Measurements from ENCODE around the gene CFAP74. TPM values are rescaled to one million over a fixed set of nuclear protein-coding genes. Genes with fewer than 3 reads are reported as not detected.
A peak's percentile ranks its signal among the peaks of the same experiment; 100 is the strongest.

Gene CFAP74
- total and polyA plus RNA-seq, 9 of the 15 experiments (the other 6 are each of a cell fraction or from before 2014, with no cell fraction given) = 0.03 to 0.15 (median 0.05) TPM; not detected in 6

DNA sequence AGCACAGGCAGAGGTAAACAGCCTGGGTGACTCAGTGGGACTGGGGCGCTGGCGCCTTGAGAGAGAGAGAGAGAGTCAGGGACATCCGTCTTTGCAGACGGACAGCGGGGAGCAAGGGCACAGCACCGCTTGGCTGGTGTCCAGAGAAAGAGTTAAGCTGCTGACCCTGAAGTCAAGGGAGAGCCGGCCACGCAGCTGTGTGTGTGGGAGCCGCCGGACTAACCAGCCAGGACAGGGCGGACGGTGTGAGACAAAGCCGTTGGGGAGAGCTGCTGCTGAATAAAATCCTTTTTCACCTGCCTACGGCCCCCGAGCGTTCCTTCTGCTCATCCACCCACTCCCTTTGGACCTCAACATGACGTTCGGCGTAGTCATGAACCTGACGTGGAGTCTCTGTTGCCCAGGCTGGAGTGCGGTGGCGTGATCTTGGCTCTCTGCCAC, 14.5 kb downstream of the CFAP74 start (continued):
- TF ChIP-seq, protein P1, sequence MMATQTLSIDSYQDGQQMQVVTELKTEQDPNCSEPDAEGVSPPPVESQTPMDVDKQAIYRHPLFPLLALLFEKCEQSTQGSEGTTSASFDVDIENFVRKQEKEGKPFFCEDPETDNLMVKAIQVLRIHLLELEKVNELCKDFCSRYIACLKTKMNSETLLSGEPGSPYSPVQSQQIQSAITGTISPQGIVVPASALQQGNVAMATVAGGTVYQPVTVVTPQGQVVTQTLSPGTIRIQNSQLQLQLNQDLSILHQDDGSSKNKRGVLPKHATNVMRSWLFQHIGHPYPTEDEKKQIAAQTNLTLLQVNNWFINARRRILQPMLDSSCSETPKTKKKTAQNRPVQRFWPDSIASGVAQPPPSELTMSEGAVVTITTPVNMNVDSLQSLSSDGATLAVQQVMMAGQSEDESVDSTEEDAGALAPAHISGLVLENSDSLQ (IDR thresholded peaks at IDR 0.05) = 0 out of 2 replicates have a peak, but pooled peaks have one; percentile 42
- TF ChIP-seq NFYB (IDR thresholded peaks at IDR 0.05; ENCODE audit: extremely low read depth, insufficient read length) (no peak), FOXK2 (conservative IDR thresholded peaks at IDR 0.05 in 1 of 2, IDR thresholded peaks at IDR 0.05 in 1 of 2; ENCODE audit: low read depth in 2 of 2) (0 out of 4 replicates have a peak, but pooled peaks of 1 of the 2 experiments have one; percentile 35), KLF1 (tag; IDR thresholded peaks at IDR 0.05) (peak; percentile 28; the same call in 1 of the 2 replicates), NR2C1 (IDR thresholded peaks at IDR 0.05) (no peak), NR2C1 (tag; IDR thresholded peaks at IDR 0.05) (no peak), XRCC5 (IDR thresholded peaks at IDR 0.05; ENCODE audit: low read depth, low read length) (no peak), BCOR (IDR thresholded peaks at IDR 0.05) (0 out of 2 replicates have a peak, but pooled peaks have one; percentile 42), RNF2 (IDR thresholded peaks at IDR 0.05) (peak; percentile 38; the same call in 1 of the 2 replicates), PBX2 (CRISPR knock-in tag; IDR thresholded peaks at IDR 0.05; ENCODE audit: low read depth) (no peak), PBX2 (tag; conservative IDR thresholded peaks at IDR 0.05; ENCODE audit: low read depth) (peak; percentile 39; the same call in 1 of the 2 replicates), NFIC (IDR thresholded peaks at IDR 0.05) (peak; percentile 92), MEIS2 (IDR thresholded peaks at IDR 0.05; ENCODE audit: partially characterized antibody) (peak; percentile 52), RCOR1 (IDR thresholded peaks at IDR 0.05; ENCODE audit: borderline replicate concordance in 1 of 2, low read depth in 2 of 2, low read length in 2 of 2) (peak in 1 of 2 experiments; percentile 50; a peak in 1 of 4 replicates)
- TF ChIP-seq, protein P2, sequence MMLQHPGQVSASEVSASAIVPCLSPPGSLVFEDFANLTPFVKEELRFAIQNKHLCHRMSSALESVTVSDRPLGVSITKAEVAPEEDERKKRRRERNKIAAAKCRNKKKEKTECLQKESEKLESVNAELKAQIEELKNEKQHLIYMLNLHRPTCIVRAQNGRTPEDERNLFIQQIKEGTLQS (IDR thresholded peaks at IDR 0.05) = peak; percentile 32; the same call in 1 of the 2 replicates
- TF ChIP-seq, protein P2 (CRISPR knock-in tag; conservative IDR thresholded peaks at IDR 0.05) = no peak
- TF ChIP-seq, protein P3, sequence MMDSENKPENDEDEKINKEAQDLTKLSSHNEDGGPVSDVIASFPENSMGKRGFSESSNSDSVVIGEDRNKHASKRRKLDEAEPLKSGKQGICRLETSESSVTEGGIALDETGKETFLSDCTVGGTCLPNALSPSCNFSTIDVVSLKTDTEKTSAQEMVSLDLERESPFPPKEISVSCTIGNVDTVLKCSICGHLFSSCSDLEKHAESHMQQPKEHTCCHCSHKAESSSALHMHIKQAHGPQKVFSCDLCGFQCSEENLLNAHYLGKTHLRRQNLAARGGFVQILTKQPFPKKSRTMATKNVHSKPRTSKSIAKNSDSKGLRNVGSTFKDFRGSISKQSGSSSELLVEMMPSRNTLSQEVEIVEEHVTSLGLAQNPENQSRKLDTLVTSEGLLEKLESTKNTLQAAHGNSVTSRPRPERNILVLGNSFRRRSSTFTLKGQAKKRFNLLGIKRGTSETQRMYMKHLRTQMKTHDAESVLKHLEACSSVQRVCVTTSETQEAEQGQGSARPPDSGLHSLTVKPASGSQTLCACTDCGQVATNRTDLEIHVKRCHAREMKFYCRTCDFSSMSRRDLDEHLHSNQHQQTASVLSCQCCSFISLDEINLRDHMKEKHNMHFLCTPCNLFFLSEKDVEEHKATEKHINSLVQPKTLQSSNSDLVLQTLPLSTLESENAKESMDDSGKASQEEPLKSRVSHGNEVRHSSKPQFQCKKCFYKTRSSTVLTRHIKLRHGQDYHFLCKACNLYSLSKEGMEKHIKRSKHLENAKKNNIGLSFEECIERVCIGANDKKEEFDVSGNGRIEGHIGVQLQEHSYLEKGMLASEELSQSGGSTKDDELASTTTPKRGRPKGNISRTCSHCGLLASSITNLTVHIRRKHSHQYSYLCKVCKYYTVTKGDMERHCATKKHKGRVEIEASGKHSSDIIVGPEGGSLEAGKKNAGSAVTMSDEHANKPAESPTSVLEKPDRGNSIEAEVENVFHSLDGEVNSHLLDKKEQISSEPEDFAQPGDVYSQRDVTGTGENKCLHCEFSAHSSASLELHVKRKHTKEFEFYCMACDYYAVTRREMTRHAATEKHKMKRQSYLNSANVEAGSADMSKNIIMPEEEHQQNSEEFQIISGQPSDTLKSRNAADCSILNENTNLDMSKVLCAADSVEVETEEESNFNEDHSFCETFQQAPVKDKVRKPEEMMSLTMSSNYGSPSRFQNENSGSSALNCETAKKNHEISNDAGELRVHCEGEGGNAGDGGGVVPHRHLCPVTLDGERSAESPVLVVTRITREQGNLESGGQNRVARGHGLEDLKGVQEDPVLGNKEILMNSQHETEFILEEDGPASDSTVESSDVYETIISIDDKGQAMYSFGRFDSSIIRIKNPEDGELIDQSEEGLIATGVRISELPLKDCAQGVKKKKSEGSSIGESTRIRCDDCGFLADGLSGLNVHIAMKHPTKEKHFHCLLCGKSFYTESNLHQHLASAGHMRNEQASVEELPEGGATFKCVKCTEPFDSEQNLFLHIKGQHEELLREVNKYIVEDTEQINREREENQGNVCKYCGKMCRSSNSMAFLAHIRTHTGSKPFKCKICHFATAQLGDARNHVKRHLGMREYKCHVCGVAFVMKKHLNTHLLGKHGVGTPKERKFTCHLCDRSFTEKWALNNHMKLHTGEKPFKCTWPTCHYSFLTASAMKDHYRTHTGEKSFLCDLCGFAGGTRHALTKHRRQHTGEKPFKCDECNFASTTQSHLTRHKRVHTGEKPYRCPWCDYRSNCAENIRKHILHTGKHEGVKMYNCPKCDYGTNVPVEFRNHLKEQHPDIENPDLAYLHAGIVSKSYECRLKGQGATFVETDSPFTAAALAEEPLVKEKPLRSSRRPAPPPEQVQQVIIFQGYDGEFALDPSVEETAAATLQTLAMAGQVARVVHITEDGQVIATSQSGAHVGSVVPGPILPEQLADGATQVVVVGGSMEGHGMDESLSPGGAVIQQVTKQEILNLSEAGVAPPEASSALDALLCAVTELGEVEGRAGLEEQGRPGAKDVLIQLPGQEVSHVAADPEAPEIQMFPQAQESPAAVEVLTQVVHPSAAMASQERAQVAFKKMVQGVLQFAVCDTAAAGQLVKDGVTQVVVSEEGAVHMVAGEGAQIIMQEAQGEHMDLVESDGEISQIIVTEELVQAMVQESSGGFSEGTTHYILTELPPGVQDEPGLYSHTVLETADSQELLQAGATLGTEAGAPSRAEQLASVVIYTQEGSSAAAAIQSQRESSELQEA (IDR thresholded peaks at IDR 0.05; ENCODE audit: low read depth) = no peak
